ENCODE results near the gene NECTIN2. TPM values are rescaled to one million over a fixed set of nuclear protein-coding genes. Genes with fewer than 3 reads are reported as not detected.

The NECTIN2 gene
- total RNA-seq, 4 donors from 2014 or later: 75.2 to 91.1 (median 82.4) TPM

DNA sequence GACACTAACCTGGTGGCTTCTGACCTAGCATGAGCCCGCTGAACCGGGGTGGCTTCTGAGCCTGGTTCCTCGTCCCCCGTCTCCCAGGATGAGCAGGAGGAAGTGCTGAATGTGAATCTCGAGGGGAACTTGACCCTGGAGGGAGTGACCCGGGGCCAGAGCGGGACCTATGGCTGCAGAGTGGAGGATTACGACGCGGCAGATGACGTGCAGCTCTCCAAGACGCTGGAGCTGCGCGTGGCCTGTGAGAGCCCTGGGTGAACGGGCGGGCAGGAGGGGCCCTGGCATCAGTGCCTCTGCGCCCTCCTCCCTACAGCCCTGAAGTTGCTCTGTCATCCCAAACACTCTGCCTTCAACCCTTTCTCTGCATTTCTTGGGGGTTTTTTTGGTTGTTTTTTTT is 31.6 kb upstream of the NECTIN2 start:
- 82 to 95% methylated on average over 17 of the region's 17 CpGs for WGBS, 2 donors
- no peak overlapping the region for H3K4me3 ChIP-seq (ENCODE audit: low read depth, poor library complexity, severe bottlenecking)
- TF ChIP-seq, protein P1, sequence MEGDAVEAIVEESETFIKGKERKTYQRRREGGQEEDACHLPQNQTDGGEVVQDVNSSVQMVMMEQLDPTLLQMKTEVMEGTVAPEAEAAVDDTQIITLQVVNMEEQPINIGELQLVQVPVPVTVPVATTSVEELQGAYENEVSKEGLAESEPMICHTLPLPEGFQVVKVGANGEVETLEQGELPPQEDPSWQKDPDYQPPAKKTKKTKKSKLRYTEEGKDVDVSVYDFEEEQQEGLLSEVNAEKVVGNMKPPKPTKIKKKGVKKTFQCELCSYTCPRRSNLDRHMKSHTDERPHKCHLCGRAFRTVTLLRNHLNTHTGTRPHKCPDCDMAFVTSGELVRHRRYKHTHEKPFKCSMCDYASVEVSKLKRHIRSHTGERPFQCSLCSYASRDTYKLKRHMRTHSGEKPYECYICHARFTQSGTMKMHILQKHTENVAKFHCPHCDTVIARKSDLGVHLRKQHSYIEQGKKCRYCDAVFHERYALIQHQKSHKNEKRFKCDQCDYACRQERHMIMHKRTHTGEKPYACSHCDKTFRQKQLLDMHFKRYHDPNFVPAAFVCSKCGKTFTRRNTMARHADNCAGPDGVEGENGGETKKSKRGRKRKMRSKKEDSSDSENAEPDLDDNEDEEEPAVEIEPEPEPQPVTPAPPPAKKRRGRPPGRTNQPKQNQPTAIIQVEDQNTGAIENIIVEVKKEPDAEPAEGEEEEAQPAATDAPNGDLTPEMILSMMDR (IDR thresholded peaks at IDR 0.05): no peak
- TF ChIP-seq POLR2A (IDR thresholded peaks at IDR 0.05): no peak
- DNase-seq (ENCODE audit: low spot score in 2 of 2): no peak
- intact Hi-C loops (cut with DNase I; ENCODE audit: low total_unique reads): no loop called here

DNA sequence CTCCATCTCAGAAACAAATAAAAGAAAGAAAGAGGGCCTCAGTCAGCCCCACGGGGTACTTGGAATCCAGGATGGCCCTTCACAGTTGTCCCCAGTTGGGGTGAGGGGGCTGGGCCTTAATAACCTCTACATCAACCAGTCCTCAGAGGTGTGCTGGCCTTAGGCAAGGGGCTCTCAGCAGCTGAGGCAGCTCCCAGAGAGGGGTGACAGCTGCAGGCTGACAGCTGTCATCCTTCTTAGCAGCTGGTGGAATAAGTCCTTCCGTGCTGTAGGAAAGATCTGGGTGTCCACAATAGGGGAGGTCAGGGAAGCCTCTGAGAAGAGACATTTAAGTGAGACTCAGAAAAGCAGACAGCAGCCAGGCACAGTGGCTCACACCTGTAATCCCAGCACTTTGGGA is 29.8 kb upstream of the NECTIN2 start:
- H3K4me3 ChIP-seq (ENCODE audit: low read depth, poor library complexity, severe bottlenecking): no peak overlapping the region
- no peak for DNase-seq (ENCODE audit: low spot score in 2 of 2)
- intact Hi-C loops (cut with DNase I; ENCODE audit: low total_unique reads): no loop called here
- no peak for TF ChIP-seq POLR2A (IDR thresholded peaks at IDR 0.05)
- TF ChIP-seq, protein P1 (IDR thresholded peaks at IDR 0.05): no peak
- 87 to 88% methylated on average over 2 of the region's 2 CpGs for WGBS, 2 donors

DNA sequence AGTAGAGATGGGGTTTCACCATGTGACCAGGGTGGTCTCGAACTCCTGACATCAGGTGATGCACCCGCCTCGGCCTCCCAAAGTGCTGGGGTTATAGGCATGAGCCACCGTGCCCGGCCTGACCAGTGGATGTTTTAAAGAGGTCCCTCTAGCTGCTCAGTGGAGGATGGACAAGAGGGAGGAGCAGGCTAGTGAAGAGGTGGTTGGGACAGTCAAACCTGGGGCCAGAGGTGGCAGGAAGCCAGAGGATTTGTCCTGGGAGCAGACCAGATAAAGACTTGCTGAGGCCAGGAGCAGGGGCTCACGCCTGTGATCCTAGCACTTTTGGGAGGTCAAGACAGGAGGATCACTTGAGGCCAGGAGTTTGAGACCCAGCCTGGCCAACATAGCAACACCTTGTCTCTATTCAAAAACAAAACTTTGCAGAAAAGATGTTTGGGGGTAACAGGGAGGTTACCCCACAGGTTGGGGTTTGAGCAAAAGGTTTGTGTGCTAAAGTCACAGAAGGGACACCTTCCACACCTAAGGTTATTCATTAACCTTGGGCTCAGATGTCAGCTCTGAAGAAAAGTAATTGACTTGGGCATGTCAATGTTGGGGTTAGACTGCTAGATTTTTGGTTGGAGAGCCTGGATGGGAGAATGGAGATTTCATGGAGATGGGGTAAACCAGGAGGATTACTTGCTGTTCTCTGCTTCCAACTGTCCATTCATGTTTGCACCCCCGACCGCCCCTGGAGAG is 28.2 kb upstream of the NECTIN2 start:
- intact Hi-C loops (cut with DNase I; ENCODE audit: low total_unique reads): no loop called here
- WGBS, 2 donors: 87 to 90% methylated on average over 8 of the region's 8 CpGs
- no peak for DNase-seq (ENCODE audit: low spot score in 2 of 2)
- TF ChIP-seq POLR2A (IDR thresholded peaks at IDR 0.05): no peak
- TF ChIP-seq, protein P1 (IDR thresholded peaks at IDR 0.05): no peak
- no peak overlapping the region for H3K4me3 ChIP-seq (ENCODE audit: low read depth, poor library complexity, severe bottlenecking)

DNA sequence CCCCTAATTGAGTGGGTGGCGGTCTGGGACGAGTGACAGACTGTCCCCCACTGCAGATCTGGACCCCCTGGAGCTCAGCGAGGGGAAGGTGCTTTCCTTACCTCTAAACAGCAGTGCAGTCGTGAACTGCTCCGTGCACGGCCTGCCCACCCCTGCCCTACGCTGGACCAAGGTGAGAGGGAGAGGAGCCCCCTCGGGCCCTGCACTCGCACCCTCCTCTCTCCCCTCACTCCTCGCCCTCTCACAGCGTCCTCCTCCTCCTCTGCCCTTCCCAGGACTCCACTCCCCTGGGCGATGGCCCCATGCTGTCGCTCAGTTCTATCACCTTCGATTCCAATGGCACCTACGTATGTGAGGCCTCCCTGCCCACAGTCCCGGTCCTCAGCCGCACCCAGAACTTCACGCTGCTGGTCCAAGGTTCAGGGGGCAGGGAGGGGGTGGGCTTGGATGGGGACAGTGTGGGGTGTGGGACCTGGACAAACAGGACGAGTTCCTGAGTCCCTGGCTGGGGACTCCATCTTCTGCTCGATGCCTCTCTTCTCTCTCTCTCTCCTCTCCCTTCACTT is 27.5 kb upstream of the NECTIN2 start:
- no peak for DNase-seq (ENCODE audit: low spot score in 2 of 2)
- no peak overlapping the region for H3K4me3 ChIP-seq (ENCODE audit: low read depth, poor library complexity, severe bottlenecking)
- intact Hi-C loops (cut with DNase I; ENCODE audit: low total_unique reads): no loop called here
- 85 to 87% methylated on average over 20 of the region's 20 CpGs for WGBS, 2 donors
- TF ChIP-seq, protein P1 (IDR thresholded peaks at IDR 0.05): no peak
- TF ChIP-seq POLR2A (IDR thresholded peaks at IDR 0.05): no peak

DNA sequence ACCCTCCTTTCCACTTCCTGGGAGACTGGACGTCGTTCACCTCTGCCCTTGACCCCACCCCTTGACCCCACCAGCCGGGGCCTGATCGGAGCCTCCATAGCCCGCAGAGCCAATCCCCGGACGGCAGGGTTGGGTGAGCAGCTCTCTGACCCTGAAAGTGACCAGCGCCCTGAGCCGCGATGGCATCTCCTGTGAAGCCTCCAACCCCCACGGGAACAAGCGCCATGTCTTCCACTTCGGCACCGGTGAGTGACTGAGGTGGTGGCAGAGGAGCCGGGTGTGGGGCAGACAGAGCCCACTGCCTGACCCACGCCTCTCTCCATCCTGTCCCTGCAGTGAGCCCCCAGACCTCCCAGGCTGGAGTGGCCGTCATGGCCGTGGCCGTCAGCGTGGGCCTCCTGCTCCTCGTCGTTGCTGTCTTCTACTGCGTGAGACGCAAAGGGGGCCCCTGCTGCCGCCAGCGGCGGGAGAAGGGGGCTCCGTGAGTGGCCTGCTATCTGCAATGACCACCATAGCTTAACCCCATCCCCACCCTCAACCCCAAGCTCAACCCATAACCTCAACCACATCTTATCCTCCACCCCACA is 26.8 kb upstream of the NECTIN2 start:
- intact Hi-C loops (cut with DNase I; ENCODE audit: low total_unique reads): no loop called here
- WGBS, 2 donors: 93% methylated on average over 21 to 28 of the region's 28 CpGs
- TF ChIP-seq, protein P1 (IDR thresholded peaks at IDR 0.05): no peak
- TF ChIP-seq POLR2A (IDR thresholded peaks at IDR 0.05): no peak
- H3K4me3 ChIP-seq (ENCODE audit: low read depth, poor library complexity, severe bottlenecking): no peak overlapping the region
- DNase-seq (ENCODE audit: low spot score in 2 of 2): no peak
